Activated CD4-positive, alpha-beta T cell treated with anti-CD3 and anti-CD28 coated beads, Interleukin-2, amount 50 U/mL, for 1 hour (primary cell): ENCODE data around the gene RRP7A.
"Not testable (repeated sequence)": the region's sequence is repeated elsewhere in the genome, so short reads cannot be mapped to it uniquely, and the experiment has no call there.

ENCODE experiments used
- DNase-seq: peaks from one replicate; pipeline ENCODE4 v3.0.0-alpha.2; 2020

The RRP7A gene

GRCh38 chr22:42493393-42493792 is 26.2 kb downstream of the RRP7A start:
- DNase-seq, result no peak

- DNase-seq, result no peak
These were observed 27.3 kb downstream of the RRP7A start for GRCh38 chr22:42492323-42492690.

- DNase-seq, result no peak
These were observed 29.3 kb downstream of the RRP7A start for GRCh38 chr22:42490243-42490832.

- DNase-seq, result no peak
These were observed 30.6 kb downstream of the RRP7A start for GRCh38 chr22:42489000-42489399.

- no peak for DNase-seq
These were observed 35.1 kb downstream of the RRP7A start for GRCh38 chr22:42484506-42484905.

- DNase-seq, result not testable (repeated sequence)
These were observed 35.9 kb downstream of the RRP7A start for GRCh38 chr22:42483610-42484223.

GRCh38 chr22:42475122-42475521 is 44.5 kb downstream of the RRP7A start:
- no peak for DNase-seq

- no peak for DNase-seq
These were observed 46.0 kb downstream of the RRP7A start for GRCh38 chr22:42473484-42474193.

GRCh38 chr22:42472671-42473070 is 46.9 kb downstream of the RRP7A start:
- DNase-seq, result no peak

GRCh38 chr22:42471441-42471840 is 48.2 kb downstream of the RRP7A start:
- no peak for DNase-seq

GRCh38 chr22:42470366-42471082 is 49.1 kb downstream of the RRP7A start:
- DNase-seq, result no peak

GRCh38 chr22:42468841-42469240 is 50.8 kb downstream of the RRP7A start:
- DNase-seq, result no peak

GRCh38 chr22:42462016-42462415 is 57.6 kb downstream of the RRP7A start:
- DNase-seq, result no peak

- no peak for DNase-seq
These were observed 58.1 kb downstream of the RRP7A start for GRCh38 chr22:42461511-42461910.
